ENCODE measurements around the gene FXYD7. TPM values are rescaled to one million over a fixed set of nuclear protein-coding genes. Genes with fewer than 3 reads are reported as not detected.
"Not testable (repeated sequence)": the region's sequence is repeated elsewhere in the genome, so short reads cannot be mapped to it uniquely, and the experiment has no call there.

The FXYD7 gene
- polyA plus RNA-seq, 1 experiment, result 0.10 TPM

DNA sequence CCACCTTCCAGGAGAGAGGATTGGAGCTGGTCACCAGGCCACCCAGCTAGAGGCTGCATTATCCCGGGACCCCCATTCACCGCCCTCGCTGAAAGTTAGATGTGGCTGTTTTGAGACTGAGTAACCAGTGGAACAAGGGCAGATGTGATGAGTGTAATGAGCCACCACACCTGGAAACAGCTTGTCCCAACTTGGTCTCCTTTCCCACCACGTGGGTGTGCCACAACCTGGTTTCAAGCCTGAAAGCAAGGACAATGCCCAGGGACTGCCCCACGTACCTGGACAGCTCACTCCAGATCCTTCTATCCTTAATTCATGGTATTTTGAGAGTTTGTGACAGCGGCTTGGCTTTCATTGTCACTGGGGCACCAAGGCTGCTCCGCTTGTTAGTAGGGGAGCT lies 15.2 kb upstream of the FXYD7 start:
- TF ChIP-seq, protein P1, sequence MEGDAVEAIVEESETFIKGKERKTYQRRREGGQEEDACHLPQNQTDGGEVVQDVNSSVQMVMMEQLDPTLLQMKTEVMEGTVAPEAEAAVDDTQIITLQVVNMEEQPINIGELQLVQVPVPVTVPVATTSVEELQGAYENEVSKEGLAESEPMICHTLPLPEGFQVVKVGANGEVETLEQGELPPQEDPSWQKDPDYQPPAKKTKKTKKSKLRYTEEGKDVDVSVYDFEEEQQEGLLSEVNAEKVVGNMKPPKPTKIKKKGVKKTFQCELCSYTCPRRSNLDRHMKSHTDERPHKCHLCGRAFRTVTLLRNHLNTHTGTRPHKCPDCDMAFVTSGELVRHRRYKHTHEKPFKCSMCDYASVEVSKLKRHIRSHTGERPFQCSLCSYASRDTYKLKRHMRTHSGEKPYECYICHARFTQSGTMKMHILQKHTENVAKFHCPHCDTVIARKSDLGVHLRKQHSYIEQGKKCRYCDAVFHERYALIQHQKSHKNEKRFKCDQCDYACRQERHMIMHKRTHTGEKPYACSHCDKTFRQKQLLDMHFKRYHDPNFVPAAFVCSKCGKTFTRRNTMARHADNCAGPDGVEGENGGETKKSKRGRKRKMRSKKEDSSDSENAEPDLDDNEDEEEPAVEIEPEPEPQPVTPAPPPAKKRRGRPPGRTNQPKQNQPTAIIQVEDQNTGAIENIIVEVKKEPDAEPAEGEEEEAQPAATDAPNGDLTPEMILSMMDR (IDR thresholded peaks at IDR 0.05; ENCODE audit: insufficient read depth, low read depth, low read length), result no peak
- no peaks in the 10 kb centered on the region for H3K36me3 ChIP-seq (ENCODE audit: control insufficient read depth, insufficient read depth, low read length)
- ChIA-PET POLR2A (interaction anchor here (0.6 kb wide), 1 partner anchor 84 kb away, joined by 4 read pairs; no protein-coding TSS in a partner anchor), CTCF (interaction anchor here (0.7 to 2.6 kb wide), 5 partner anchors 8 to 14 kb away, joined by 3 to 25 read pairs (median 6); partner anchors contain the start of gene LGI4)
- H3K4me3 ChIP-seq (ENCODE audit: low read depth, low read length), result no peak overlapping the region
- no peak for DNase-seq (ENCODE audit: low read depth)
- peaks cover 4% of the 10 kb centered on the region for H3K27me3 ChIP-seq (ENCODE audit: control insufficient read depth, insufficient read depth, low read length)

DNA sequence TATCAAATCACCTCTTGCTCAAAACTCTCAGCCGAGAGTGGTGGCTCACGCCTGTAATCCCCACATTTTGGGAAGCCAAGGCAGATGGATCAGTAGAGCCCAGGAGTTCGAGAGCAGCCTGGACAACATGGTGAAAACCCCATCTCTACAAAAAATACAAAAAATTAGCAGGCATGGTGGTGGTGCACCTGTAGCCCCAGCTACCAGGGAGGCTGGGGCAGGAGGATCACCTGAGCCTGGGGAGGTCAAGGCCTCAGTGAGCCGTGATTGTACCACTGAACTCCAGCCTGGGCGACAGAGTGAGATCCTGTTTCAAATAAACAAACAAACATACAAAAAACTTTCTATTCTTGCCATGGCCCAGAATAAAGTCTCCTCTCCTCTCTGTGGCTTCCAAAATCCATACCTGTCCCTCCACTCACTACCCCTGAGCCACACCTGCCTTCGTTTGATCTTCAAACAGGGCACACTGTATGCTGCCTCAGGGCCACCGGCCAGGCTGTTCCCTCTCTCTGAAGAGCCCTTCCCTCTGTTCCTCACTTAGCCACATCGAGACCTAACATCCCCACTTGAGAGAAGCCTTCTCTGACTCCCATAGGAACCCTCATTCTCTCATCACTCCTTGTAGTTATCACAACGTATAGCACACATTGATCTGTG lies 14.5 kb upstream of the FXYD7 start:
- ChIA-PET CTCF (interaction anchor here (0.7 to 2.6 kb wide), 3 partner anchors 8 to 14 kb away, joined by 4 to 25 read pairs (median 6); partner anchors contain the start of gene LGI4), POLR2A (interaction anchor here (0.6 kb wide), 1 partner anchor 85 kb away, joined by 4 read pairs; no protein-coding TSS in a partner anchor)
- TF ChIP-seq, protein P1 (IDR thresholded peaks at IDR 0.05; ENCODE audit: insufficient read depth, low read depth, low read length), result no peak
- no peak overlapping the region for H3K4me3 ChIP-seq (ENCODE audit: low read depth, low read length)
- no peak for DNase-seq (ENCODE audit: low read depth)
- no peaks in the 10 kb centered on the region for H3K36me3 ChIP-seq (ENCODE audit: control insufficient read depth, insufficient read depth, low read length)
- H3K27me3 ChIP-seq (ENCODE audit: control insufficient read depth, insufficient read depth, low read length), result peaks cover 4% of the 10 kb centered on the region

DNA sequence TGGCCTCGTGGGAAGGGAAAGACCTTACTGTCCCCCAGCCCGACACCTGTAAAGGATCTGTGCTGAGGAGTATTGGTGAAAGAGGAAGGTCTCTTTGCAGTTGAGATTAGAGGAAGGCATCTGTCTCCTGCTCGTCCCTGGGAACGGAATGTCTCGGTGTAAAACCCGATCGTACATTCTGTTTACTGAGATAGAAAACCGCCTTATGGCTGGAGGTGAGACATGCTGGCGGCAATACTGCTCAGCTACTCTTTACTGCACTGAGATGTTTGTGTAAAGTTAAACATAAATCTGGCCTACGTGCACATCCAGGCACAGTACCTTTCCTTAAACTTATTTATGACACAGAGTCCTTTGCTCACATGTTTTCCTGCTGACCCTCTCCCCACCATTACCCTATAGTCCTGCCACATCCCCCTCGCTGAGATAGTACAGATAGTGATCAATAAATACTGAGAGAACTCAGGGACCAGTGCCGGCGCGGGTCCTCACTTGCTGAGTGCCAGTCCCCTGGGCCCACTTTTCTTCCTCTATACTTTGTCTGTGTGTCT lies 13.3 kb upstream of the FXYD7 start:
- POLR2A ChIA-PET; H3K36me3 ChIP-seq (ENCODE audit: control insufficient read depth, insufficient read depth, low read length); H3K4me3 ChIP-seq (ENCODE audit: low read depth, low read length); DNase-seq (ENCODE audit: low read depth); H3K27me3 ChIP-seq (ENCODE audit: control insufficient read depth, insufficient read depth, low read length): not testable (repeated sequence)
- CTCF ChIA-PET, result interaction anchor here (1.0 kb wide), 1 partner anchor 15 kb away, joined by 3 read pairs; no protein-coding TSS in a partner anchor

DNA sequence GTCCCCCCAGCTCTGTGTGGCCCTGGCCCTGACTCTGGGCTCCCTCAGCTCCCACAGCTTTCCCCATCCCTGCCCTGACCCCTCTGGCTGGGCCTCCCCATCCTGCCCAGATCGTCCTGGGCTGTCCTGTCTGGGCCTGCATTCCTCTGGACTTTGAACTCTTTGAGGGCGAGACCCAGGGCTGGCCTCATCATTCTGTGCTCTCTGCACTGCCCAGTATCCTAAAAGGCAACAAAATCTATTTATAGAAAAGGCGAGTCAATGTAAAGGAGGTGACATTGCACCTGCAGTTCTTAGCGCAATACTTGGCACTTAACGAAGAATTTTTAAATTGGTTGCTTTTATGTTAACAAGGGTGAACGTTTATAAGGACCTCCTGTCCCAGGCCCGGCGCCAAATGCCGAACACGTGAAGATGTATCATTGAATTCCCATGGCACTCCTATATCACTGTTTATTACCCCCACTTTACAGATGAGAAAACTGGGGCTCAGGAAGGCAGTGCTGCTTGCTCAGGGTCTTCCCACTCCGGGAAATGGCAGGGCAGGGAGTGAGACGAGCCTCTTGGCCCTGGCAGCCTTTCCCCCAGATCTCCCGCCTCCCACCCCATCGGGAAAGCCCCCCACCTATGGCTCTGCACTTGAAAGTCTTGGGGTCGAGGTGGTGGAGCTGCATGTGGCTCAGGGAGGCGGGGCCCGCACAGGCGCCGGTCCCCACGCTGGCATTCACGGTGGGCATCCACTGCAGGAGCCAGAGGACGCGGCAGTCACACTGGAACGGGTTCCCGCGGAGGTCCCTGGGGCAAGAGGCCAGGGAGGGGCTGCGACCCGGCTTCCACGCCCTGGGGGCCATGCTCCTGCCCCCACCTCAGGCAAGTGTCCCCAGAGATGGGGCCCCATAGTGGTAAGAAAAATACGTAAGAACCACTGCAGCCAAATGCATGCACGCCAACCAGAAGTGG lies 12.0 kb upstream of the FXYD7 start:
- POLR2A ChIA-PET, result no interaction called here
- Histone ChIP-seq H3K27me3 (ENCODE audit: control insufficient read depth, insufficient read depth, low read length) (peaks cover 4% of the 10 kb centered on the region), H3K36me3 (ENCODE audit: control insufficient read depth, insufficient read depth, low read length) (no peaks in the 10 kb centered on the region), H3K4me3 (ENCODE audit: low read depth, low read length) (no peak overlapping the region)
- no peak for DNase-seq (ENCODE audit: low read depth)
- TF ChIP-seq, protein P1 (IDR thresholded peaks at IDR 0.05; ENCODE audit: insufficient read depth, low read depth, low read length), result no peak
- CTCF ChIA-PET, result interaction anchor here (1.0 kb wide), 2 partner anchors 14 to 16 kb away, joined by 3 to 4 read pairs; no protein-coding TSS in a partner anchor

DNA sequence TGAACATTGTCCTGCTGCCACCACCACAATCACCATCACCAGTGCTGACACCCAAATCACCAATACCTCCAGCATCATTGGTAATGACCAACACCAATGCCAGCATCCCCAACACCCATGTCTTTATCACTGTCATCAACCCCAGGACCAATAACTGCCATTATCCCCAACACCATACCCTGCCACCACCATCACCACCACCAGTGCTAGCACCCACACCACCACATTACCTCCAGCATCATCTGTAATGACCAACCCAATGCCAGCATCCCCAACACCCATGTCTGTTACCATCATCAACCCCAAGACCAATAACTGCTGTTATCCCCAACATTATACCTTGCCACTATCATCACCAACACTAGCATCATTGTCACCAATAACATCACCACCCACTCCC lies 10.8 kb upstream of the FXYD7 start:
- TF ChIP-seq, protein P1 (IDR thresholded peaks at IDR 0.05; ENCODE audit: insufficient read depth, low read depth, low read length), result no peak
- Histone ChIP-seq H3K27me3 (ENCODE audit: control insufficient read depth, insufficient read depth, low read length) (peaks cover 4% of the 10 kb centered on the region), H3K36me3 (ENCODE audit: control insufficient read depth, insufficient read depth, low read length) (no peaks in the 10 kb centered on the region), H3K4me3 (ENCODE audit: low read depth, low read length) (no peak overlapping the region)
- ChIA-PET POLR2A (no interaction called here), CTCF (interaction anchor here (1.0 kb wide), 1 partner anchor 15 kb away, joined by 4 read pairs; no protein-coding TSS in a partner anchor)
- no peak for DNase-seq (ENCODE audit: low read depth)
